Measurements from ENCODE around the gene SULT1C4.

DNA sequence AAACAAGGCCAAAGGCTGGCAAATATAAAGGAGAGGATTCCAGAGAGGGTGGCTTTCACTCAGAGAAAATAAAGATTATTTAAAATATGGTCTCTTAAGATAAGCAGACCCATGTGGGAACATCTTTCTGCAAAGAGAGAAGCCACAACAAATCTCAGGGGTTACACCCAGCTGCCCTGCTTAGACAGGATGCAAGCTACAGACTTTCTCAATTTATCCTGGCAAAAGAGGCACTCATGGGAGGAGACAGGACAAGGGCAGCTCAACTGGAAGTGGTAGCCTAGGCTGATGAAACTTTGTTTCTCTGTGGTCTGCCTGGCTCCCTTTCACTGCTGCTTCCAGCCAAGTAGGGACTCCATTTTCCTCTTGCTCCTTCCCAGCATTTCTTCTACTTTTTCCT lies 25.9 kb upstream of the SULT1C4 start:
- TF ChIP-seq, protein P1, sequence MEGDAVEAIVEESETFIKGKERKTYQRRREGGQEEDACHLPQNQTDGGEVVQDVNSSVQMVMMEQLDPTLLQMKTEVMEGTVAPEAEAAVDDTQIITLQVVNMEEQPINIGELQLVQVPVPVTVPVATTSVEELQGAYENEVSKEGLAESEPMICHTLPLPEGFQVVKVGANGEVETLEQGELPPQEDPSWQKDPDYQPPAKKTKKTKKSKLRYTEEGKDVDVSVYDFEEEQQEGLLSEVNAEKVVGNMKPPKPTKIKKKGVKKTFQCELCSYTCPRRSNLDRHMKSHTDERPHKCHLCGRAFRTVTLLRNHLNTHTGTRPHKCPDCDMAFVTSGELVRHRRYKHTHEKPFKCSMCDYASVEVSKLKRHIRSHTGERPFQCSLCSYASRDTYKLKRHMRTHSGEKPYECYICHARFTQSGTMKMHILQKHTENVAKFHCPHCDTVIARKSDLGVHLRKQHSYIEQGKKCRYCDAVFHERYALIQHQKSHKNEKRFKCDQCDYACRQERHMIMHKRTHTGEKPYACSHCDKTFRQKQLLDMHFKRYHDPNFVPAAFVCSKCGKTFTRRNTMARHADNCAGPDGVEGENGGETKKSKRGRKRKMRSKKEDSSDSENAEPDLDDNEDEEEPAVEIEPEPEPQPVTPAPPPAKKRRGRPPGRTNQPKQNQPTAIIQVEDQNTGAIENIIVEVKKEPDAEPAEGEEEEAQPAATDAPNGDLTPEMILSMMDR (IDR thresholded peaks at IDR 0.05; ENCODE audit: insufficient read depth, low read depth, low read length): no peak
- TF ChIP-seq EZH2 (IDR thresholded peaks at IDR 0.05; ENCODE audit: insufficient read depth, low read length): no peak
